ENCODE results near the gene CTDP1.
A peak's percentile ranks its signal among the peaks of the same experiment; 100 is the strongest.

Gene CTDP1

DNA sequence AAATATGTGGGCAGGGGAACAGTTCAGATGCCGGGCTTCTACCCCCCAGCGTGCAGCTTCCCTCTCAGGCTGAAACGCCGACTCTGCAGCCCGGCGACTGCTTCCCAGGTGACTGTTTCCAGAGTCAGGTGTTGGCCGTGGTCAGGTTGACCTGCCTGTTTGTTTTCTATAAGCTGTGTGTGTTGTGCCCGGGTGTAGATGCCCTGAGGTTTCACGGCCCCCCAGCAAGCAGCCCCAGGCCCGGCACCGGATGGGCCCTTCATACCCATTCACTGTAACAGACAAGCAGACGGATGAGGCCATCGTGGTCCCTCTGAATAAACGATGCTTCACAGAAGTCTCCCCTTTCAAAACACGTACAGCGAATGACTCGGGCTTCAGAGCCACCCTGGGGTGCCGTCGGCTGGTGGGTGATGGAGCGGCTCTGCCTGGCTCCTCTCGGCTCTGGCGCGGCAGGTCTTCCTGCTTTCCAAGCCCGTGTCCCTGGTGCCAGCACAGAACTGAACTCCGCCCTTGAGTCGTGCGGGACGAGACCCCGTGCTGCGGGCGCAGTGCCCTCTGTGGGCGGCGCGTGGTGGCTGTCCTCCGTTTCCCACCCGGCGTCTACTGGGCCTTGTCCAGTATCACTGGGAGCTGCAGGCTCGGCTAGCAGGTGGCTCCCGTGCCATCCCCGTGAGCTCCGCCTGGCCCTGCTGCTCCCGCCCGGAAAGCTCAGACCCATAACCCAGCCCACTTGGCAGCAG lies 103.1 kb downstream of the CTDP1 start:
- DNase-seq (ENCODE audit: low spot score): no peak

DNA sequence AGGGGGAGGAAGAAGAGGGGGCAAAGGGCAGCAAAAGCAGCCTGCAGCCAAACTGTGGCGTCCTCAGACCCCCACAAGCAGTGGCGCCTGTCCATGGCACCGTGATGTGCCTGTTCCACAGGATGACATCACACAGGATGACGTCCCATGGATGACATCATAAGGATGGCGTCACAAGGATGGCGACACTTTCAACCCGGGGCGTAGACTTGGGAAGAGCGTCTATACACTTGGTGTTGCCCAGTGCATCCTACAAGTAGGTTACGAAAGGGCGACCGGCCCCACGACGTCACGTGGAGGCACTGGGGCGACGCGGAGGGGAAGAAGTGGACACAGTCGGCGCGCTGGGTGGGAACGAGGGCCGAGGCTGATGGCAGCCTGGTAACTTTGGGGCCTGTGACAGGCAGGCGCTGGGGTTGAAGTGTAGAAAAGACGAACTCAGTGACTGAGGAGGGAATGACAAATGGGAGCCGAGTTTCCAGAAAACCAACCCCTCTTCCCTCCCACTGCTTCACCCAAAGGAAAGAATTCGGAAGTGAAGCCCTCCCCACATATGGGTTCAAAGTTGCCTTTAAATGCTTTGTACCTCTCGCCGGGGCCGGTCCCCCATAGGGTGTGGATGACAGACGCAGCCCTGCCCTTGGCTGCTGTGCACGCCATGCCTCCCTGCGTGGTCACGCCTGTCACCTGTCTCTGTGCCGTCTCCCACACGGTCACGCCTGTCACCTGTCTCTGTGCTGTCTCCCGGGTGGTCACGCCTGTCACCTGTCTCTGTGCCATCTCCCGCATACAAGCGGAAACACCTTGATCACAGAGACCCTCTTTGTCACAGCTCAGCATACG lies 104.7 kb downstream of the CTDP1 start:
- no peak for DNase-seq (ENCODE audit: low spot score)

DNA sequence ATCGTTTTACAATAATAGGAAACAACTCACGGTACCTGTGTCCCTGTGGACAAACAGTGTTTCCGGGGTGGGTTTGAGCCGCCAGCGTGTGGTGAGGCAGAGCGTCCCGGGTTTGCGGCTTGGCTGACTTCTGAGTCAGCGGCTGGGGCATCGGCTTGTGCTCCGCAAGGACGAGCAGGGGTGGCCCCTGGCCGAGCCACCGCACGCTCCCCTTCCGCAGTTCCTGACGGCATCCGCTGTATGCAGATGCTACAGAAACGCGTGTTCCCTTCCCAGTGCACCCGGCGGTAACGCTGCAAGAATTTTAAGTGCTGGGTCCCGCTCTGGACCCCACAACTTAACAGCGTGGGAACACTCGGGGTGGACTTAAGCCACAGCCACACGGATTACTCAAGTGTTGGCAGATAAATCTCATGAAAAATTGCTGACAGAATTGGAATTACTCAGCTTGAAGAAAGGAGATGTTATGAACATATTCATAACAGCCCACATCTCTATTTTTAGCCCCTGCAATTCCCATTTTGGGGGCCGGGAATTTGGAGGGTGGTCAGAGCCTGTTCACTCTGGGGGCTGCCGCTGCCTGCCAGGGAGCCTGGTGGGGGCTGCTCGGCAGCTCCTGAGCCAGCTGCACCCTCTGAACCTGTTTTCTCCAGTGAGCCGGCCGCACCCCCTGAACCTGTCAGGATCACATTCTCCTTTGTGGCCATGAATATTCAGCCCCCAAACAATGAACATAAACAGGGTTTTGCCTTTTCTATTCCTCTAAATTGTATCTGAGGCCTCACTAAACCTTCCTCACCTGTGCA lies 105.6 kb downstream of the CTDP1 start:
- no peak for DNase-seq (ENCODE audit: low spot score)

DNA sequence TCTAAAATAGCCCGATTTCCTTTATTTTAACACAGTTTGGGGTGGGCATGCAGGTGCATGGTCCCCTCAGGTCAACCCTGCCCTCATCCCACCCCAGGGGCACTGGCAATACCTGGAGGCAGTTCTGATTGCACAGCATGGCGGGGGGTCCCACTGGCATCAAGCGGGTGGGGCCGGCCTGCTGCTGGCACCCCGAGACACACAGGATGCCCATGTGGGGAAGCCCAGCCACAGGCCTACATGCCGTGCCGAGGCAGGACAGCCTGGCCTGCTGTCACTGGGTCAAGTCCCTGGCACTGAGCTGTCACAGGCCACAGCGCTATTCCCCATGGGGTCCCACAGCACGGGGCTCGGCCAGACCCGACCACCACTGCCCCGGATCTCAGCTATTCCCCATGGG lies 106.2 kb downstream of the CTDP1 start:
- no peak for DNase-seq (ENCODE audit: low spot score)

GRCh38 chr18:79786304-79786703 lies 106.7 kb downstream of the CTDP1 start:
- no peak for DNase-seq (ENCODE audit: low spot score)

DNA sequence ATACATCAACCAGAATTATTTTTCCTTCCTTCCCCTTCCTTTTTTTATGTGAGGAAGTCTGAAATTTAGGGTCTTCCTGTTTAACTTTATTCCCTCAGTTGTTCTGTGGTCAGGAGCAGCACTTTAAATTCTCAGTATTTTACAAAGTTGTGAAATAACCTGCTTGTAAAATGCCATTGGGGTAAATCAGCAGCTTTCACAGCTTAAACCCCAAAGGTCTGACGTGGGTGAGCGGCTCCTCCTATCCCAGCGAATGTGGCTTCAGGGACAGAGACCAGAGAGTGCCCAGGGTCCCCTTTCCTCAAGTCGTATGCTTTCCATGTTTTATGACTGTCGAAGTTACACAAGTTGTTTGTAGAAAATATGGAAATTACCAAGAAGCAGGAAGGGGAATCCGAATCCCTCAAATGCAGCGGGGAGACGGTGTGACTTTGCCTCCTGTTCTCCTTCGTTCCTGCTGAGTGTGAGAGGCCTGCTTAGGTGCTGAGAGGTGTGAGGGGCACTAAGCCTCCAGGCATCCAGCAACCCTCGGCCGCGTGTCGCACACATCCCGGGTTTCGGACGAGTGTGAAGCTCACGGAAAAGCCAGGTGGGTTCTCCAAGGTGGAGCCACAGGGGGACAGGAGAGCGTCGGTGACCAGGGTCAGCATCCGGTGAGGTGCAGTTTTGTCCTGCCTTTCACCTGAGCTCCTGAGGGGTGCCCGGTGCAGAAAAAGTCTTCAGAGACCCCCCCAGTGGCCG lies 107.4 kb downstream of the CTDP1 start:
- DNase-seq (ENCODE audit: low spot score): peak; percentile 64

GRCh38 chr18:79787527-79787864 lies 107.9 kb downstream of the CTDP1 start:
- DNase-seq (ENCODE audit: low spot score): no peak

GRCh38 chr18:79787865-79788733 lies 108.5 kb downstream of the CTDP1 start:
- DNase-seq (ENCODE audit: low spot score): no peak

DNA sequence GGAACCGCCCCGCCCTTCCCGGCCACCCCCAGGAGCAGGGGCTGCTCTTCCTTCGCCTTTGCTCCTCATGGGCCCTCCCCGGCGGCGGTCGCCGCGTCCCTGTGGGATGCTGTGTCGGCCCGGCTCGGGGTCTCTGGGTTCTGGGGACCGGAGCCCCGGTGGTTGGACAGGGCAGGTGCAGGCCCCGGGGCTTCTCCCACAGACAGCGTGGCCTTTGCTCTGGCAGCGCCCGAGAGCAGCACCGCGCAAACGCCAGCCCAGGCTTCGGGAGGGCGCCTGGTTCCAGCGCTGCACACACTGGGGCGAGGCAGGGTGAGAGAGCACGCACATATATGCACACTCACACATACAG lies 109.1 kb downstream of the CTDP1 start:
- no peak for DNase-seq (ENCODE audit: low spot score)

GRCh38 chr18:79789091-79789891 lies 109.7 kb downstream of the CTDP1 start:
- DNase-seq (ENCODE audit: low spot score): no peak

DNA sequence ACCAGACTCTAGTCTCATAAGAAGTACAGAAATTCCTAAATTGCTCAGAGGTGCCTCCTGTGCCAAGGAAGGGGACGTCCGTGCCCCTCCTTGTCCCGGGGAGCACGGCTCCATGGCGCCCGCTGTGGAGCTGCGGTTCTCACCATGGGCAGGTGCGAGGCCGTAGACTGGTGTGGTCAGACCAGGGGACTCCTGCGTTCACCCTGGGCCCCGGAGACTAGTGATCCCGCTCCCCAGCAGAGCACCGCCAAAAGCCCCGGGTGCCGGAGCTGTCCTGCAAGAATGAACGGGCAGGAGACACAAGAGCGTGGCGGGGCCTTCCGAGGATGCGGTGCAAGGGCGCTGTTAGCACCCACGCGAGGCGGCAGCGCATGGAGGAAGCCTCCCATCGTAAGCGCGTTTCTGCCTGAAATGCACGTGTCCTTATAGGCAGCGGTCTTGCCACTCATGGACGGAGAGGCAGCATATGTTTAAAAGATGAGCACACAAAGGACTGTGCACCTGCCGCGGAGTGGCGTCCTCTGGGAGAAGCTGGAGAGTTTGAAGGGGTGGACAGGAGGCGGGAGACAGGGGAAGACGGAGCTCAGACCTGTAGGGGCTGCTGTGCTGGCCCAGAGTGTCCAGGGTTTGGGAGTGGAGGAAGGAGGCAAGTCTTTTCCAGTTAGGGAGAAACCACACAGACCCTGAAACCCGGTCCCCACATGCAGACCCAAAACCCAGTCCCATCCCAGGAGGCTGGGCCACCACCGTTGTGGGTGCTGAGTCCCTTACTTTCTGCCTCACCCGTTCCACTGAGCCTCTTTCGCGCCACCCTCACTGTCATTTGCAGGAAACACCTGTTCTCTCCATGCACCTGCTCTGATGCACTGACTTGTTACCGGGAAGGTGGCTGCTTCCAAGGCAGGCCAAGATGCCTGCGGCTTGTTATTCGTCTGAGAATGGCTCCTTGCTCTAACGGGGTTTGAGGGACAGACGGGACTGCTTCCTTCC lies 110.6 kb downstream of the CTDP1 start:
- DNase-seq (ENCODE audit: low spot score): no peak

DNA sequence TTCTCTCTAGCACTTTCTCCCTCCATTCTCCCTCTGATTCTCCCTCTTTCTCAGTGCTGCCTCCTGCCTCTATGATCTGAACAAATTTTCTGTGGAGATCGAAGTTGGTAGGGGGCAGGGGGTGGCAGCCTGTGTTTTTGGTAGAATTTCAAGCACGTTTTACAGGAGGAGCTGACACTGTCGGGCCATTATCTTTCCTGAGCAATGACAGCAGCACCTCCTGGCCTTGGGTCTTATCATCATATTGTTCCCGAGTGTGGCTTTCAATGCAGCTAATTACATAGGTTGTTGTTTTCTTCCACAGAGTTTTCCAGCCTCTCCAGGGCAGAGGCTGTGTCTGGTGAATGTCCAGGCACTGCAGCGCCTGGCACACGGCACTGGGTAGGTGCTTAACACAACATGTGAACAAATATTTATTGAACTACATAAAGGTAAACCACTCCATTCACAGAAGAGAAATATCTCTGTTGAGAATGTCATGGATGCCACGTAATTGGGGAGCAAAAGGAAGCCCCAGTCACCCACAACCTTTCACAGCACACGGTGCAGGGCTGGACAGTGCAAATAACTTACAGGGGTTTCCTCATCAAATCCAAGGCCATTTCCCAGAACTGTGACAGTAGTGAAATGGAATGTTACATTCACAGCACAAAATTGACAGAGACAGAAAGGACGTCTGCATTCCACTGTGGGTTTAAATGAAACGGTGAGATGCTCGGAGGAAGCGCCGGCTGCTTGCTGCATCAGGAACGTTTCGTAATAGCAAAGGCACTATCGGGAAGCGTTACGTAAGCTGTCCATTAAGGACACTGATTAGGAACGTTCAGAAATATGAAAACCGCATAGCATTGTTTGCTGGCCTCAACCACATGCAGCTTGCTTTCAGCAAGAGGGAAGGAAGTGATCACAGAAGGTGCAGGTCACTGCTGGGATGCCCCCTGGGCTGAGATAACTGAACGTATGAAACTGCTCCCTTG lies 111.7 kb downstream of the CTDP1 start:
- DNase-seq (ENCODE audit: low spot score): peak; percentile 95

GRCh38 chr18:79792096-79792987 lies 112.7 kb downstream of the CTDP1 start:
- DNase-seq (ENCODE audit: low spot score): no peak

GRCh38 chr18:79792988-79793355 lies 113.4 kb downstream of the CTDP1 start:
- no peak for DNase-seq (ENCODE audit: low spot score)

DNA sequence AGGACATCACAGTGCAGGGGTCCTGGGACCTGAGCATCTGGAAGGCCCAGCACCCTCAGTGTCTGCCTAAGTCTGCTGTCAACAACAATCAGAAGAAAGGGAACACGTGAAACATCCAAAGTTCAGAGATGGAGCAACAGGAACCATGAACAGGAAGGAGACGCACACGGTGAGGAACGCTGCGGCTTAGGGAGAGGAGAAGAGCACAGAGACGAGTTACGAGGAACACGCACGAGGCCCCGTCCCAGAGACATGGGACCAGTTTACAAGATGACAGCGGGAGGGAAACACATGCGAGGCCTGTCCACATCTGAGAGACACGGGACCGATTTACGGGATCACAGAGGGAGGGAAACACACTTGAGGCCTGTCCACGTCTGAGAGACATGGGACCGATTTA lies 115.2 kb downstream of the CTDP1 start:
- no peak for DNase-seq (ENCODE audit: low spot score)

- no peak for DNase-seq (ENCODE audit: low spot score)
Observed at GRCh38 chr18:79795446-79795845, 115.8 kb downstream of the CTDP1 start.

DNA sequence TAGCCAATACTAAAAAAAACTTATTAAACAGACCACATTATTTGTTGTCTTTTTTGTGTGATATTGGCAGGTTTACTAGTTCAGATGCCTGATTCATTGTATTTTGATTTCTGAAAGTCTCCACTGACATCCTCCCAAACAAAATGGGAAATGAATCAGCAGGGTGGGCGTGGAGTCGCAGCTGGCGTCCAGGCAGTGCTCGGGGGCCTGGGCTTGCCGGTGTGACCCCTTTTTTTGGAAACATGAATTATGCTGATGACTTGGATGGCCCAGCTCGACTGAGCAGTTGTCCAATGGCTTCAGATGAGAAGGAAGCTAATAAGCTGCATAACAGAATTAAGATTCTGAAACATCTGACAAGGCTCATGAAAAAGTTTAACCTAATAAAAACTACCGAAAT lies 116.4 kb downstream of the CTDP1 start:
- DNase-seq (ENCODE audit: low spot score): no peak

Measured in AG08396 (cell line).